Esophagus muscularis mucosa (tissue), 4 donors: ENCODE data around the gene LRRC45. TPM values are rescaled to one million over a fixed set of nuclear protein-coding genes. Genes with fewer than 3 reads are reported as not detected.

ENCODE experiments used
- DNase-seq: peaks from one replicate; pipeline ENCODE4 v3.0.0-alpha.2; 2017; ENCODE audit errors: extremely low spot score
- H3K27ac ChIP-seq, 4 donors: fragments of 200-600 bp; sonication (generic); replicated peaks in 1 of 4; 1 replicate in 3 of 4; 2 replicates in 1 of 4; pipeline ENCODE4 v1.5.1; 2016 to 2019; ENCODE audit warnings: mild to moderate bottlenecking in 1 of 4
- H3K27me3 ChIP-seq, 4 donors: fragments of 200-600 bp; sonication (generic); one replicate each; pipeline versions ENCODE4 v1.5.1 to v1.6.0; 2016 to 2019
- H3K36me3 ChIP-seq, 4 donors: fragments of 200-600 bp; sonication (generic); one replicate each; pipeline ENCODE4 v1.5.1; 2016 to 2019
- H3K4me1 ChIP-seq, 4 donors: fragments of 200-600 bp; sonication (generic); one replicate each; pipeline ENCODE4 v1.5.1; 2016 to 2019
- H3K4me3 ChIP-seq, 4 donors: fragments of 200-600 bp; sonication (generic); 1 replicate in 2 of 4; 2 replicates in 2 of 4; pipeline ENCODE4 v1.5.1; 2016 to 2019; ENCODE audit warnings: mild to moderate bottlenecking in 4 of 4, moderate library complexity in 1 of 4
- H3K9me3 ChIP-seq, 4 donors: fragments of 200-600 bp; sonication (generic); 1 replicate in 3 of 4; 2 replicates in 1 of 4; pipeline ENCODE4 v1.5.1; 2016 to 2019
- EP300 ChIP-seq: sonication (generic); formaldehyde crosslinking; IDR thresholded peaks from one replicate; pipeline ENCODE4 v1.6.1; 2017; ENCODE audit warnings: antibody characterized with exemption
- POLR2A ChIP-seq: fragments of 450-650 bp; IDR thresholded peaks from one replicate; pipeline ENCODE4 v1.6.1; 2017; ENCODE audit warnings: antibody characterized with exemption, moderate library complexity, mild to moderate bottlenecking, low read depth
- POLR2AphosphoS5 ChIP-seq, 2 donors: sonication (generic); formaldehyde crosslinking; IDR thresholded peaks; one replicate each; pipeline ENCODE4 v1.6.1; 2017; ENCODE audit warnings: antibody characterized with exemption in 2 of 2
- WGBS: methylation state at CpG from one replicate; pipeline ENCODE4 v1.1.5; 2018; 5-methylcytosine and 5-hydroxymethylcytosine counted together
- intact Hi-C: fragments of 100-400 bp; cut with DNase I; formaldehyde crosslinking; loops from one replicate; pipeline ENCODE4 v1.15.1; 2023
- total RNA-seq, 4 donors: library from RNA; depleted of rRNA; stranded (reverse); fragments of >200 nt; gene quantifications; one replicate each; pipeline versions ENCODE4 v1.1.0 to v1.2.1, GENCODE V29; 2016
- TF ChIP-seq, protein P1 (sequence below), 3 experiments: fragments of 200-600 bp in 2 of 3; fragments of 450-650 bp in 1 of 3; sonication (generic) in 2 of 3; IDR thresholded peaks; one replicate each; pipeline ENCODE4 v1.5.1; 2017 to 2019; ENCODE audit warnings: antibody characterized with exemption in 3 of 3, mild to moderate bottlenecking in 2 of 3, moderate library complexity in 1 of 3

The LRRC45 gene
- total RNA-seq, 4 donors from 2014 or later: 6.6 to 15.8 (median 11.5) TPM

DNA sequence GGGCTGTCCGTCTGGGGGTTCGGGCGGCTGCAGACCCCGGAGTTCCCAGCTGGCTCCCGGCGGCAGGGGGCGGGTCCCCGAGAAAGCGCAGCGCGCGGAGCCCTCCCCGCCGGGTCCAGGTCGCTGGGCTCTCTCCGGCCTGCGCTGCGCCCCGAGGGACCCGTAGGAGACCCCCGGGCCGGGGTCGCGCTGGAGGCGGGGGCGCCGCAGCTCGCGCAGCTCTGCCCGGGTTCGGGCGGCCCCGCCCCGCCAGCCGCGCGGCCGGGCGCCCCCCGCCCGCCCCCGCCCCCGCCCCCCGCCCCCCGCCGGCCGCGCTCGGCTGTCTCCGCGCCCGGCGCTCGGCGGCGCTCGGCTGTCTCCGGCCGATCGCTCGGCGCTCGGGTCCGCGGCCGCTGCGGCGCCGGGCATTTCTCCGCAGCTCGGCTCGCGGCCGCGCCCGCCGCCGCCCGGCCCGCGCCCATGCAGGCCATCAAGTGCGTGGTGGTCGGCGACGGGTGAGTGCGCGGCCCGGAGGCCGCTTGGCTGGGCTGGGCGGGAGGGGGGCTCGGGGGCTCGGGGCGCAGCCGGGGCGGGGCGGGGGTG is 8.3 kb downstream of the LRRC45 start, which contains the start of gene RAC3:
Gene RAC3, plus strand, starts transcription at position 376 of the 582 bp plus-strand sequence. Its CDS starts 84 bp downstream, at position 460.
- intact Hi-C loops: loop anchor here (2.0 to 5.0 kb wide), 2 partner anchors 66 to 123 kb away; partner anchors contain the start of gene FASN
- H3K4me1 ChIP-seq: peaks cover 26 to 38% (median 33%) of the 10 kb centered on the region in 4 donors
- peak within 1 kb of the TSS; percentile 12 to 66 (median 40) for H3K27ac ChIP-seq
- no peaks in the 10 kb centered on the region for H3K9me3 ChIP-seq
- peaks cover 0 to 35% (median 18%) of the 10 kb centered on the region in 4 donors for H3K36me3 ChIP-seq
- peaks cover 0 to 18% (median 6%) of the 10 kb centered on the region in 4 donors for H3K27me3 ChIP-seq
- no peak for DNase-seq
- TF ChIP-seq EP300: no peak
- 0% methylated on average over 9 of the region's 96 CpGs for WGBS
- H3K4me3 ChIP-seq: peak within 1 kb of the TSS; percentile 53 to 60 (median 58)

DNA sequence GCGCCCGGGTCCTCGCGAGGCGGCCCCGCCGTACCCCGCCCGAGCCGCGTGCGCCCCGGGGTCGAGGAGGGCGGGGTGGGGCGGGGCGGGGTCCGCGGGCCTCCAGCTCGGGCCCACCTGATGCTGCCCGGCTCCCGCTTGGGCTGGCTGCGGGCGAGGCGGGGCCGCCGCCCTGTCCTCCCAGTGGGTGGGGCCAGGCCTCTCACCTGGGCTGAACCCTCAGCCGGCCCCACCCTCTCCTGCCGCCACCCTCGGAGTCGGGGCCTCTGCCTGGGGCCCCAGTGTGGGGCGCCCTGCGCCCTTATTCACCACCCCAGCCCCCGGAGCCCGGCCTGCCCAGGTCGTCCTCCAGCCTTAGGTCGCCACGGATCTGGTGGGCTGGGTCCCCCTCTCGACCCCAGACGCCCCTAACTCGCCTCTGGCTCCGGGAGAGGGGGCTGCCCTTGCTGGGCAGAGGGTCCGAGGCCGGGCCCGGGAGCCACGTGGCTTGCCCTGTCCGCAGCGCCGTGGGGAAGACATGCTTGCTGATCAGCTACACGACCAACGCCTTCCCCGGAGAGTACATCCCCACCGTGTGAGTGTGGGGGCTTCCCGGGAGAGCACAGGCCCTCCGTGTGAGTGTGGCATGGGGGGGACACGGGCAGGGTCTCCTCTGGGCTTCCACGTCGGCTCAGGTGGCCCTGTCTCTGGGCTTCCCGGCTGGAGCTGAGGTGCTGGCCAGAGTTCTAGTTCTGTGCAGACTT is 9.0 kb downstream of the LRRC45 start:
- peak overlapping the region; percentile 35 to 60 (median 55) for H3K4me3 ChIP-seq
- H3K9me3 ChIP-seq: no peaks in the 10 kb centered on the region
- peaks cover 31 to 45% (median 39%) of the 10 kb centered on the region in 4 donors for H3K4me1 ChIP-seq
- H3K27me3 ChIP-seq: peaks cover 0 to 18% (median 6%) of the 10 kb centered on the region in 4 donors
- intact Hi-C loops: loop anchor here (2.0 to 5.0 kb wide), 2 partner anchors 65 to 123 kb away; partner anchors contain the start of gene FASN
- WGBS: no CpG with 5 or more reads among the region's 59 CpGs
- no peak for TF ChIP-seq EP300
- no peak for TF ChIP-seq POLR2A
- TF ChIP-seq POLR2AphosphoS5 (IDR thresholded peaks at IDR 0.05): no peak
- TF ChIP-seq, protein P1, sequence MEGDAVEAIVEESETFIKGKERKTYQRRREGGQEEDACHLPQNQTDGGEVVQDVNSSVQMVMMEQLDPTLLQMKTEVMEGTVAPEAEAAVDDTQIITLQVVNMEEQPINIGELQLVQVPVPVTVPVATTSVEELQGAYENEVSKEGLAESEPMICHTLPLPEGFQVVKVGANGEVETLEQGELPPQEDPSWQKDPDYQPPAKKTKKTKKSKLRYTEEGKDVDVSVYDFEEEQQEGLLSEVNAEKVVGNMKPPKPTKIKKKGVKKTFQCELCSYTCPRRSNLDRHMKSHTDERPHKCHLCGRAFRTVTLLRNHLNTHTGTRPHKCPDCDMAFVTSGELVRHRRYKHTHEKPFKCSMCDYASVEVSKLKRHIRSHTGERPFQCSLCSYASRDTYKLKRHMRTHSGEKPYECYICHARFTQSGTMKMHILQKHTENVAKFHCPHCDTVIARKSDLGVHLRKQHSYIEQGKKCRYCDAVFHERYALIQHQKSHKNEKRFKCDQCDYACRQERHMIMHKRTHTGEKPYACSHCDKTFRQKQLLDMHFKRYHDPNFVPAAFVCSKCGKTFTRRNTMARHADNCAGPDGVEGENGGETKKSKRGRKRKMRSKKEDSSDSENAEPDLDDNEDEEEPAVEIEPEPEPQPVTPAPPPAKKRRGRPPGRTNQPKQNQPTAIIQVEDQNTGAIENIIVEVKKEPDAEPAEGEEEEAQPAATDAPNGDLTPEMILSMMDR (IDR thresholded peaks at IDR 0.05): no peak
- no peak overlapping the region for H3K27ac ChIP-seq
- DNase-seq: no peak
- H3K36me3 ChIP-seq: peaks cover 0 to 31% (median 14%) of the 10 kb centered on the region in 4 donors

DNA sequence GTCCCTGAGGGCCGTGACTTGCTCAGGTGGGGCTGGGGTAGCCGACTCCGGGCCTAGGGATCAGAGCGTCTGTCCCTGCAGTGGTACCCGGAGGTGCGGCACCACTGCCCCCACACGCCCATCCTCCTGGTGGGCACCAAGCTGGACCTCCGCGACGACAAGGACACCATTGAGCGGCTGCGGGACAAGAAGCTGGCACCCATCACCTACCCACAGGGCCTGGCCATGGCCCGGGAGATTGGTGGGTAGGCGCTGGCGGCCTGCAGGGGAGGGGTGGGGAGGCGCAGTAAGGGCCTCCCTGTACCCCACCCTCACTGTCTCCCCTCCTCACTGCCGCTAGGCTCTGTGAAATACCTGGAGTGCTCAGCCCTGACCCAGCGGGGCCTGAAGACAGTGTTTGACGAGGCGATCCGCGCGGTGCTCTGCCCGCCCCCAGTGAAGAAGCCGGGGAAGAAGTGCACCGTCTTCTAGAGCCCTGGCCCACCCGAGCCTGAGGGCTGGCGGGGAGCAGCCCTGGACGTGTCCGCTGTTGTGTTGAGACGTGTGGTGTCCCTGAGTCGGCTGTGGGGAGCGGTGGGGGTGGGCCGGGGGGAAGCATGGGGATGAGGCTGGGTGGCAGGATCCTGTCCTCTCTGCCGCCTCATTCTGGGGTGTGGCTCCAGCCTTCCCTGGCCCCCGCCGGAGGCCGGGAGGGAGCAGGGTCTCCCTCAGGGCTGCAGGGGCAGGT is 10.4 kb downstream of the LRRC45 start:
- Histone ChIP-seq H3K27ac (no peak overlapping the region), H3K36me3 (peaks cover 0 to 16% (median 4%) of the 10 kb centered on the region in 4 donors), H3K9me3 (no peaks in the 10 kb centered on the region), H3K4me3 (no peak overlapping the region), H3K4me1 (peaks cover 34 to 51% (median 46%) of the 10 kb centered on the region in 4 donors), H3K27me3 (peaks cover 0 to 18% (median 6%) of the 10 kb centered on the region in 4 donors)
- WGBS: 93% methylated on average over 30 of the region's 38 CpGs
- intact Hi-C loops: loop anchor here (5.0 kb wide), 1 partner anchor 64 kb away; the partner anchor contains the start of gene FASN
- no peak for DNase-seq
- no peak for TF ChIP-seq POLR2AphosphoS5 (IDR thresholded peaks at IDR 0.05)
- no peak for TF ChIP-seq POLR2A
- no peak for TF ChIP-seq EP300
- TF ChIP-seq, protein P1 (IDR thresholded peaks at IDR 0.05): no peak

DNA sequence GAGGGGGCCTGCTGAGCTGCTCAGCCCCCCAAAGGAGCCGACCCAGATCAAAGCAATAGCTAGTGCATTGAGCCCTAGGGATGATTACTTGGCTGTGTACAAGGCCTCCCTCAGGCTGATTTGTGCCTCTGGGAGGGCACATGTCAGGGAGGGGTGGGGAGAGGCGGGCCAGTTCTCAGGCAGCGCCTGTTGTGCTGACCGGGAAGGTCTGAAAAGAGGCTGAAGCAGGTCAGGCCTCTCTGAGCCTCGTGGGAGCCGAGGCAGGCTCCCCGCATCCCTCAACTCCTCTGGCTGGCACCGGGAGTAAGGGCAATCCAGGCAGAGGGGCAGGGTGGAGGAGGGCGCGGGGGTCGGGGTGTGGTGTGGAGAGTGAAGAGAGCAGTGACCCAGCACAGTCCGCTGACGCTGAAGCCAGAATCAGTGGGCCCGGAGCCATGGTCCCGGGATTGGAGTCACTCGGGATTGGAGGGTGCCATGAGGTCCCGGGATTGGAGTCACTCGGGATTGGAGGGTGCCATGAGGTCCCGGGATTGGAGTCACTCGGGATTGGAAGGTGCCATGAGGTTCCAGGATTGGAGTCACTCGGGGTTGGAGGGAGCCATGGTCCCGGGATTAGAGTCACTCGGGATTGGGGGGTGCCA is 11.4 kb downstream of the LRRC45 start:
- Histone ChIP-seq H3K27me3 (peaks cover 0 to 13% (median 6%) of the 10 kb centered on the region in 4 donors), H3K4me3 (no peak overlapping the region), H3K27ac (no peak overlapping the region), H3K4me1 (peaks cover 34 to 51% (median 46%) of the 10 kb centered on the region in 4 donors), H3K9me3 (no peaks in the 10 kb centered on the region), H3K36me3 (peaks cover 0 to 11% (median 3%) of the 10 kb centered on the region in 4 donors)
- DNase-seq: no peak
- intact Hi-C loops: loop anchor here (5.0 kb wide), 1 partner anchor 63 kb away; the partner anchor contains the start of gene FASN
- TF ChIP-seq POLR2A (no peak), EP300 (no peak), POLR2AphosphoS5 (IDR thresholded peaks at IDR 0.05) (no peak)
- TF ChIP-seq, protein P1 (IDR thresholded peaks at IDR 0.05): no peak
- WGBS: 81% methylated on average over 19 of the region's 23 CpGs
